GM12874 (cell line): ENCODE results near the gene IMPDH2.

Source experiments
- TF ChIP-seq, protein P1 (sequence below): IDR thresholded peaks from 2 replicates; pipeline ENCODE4 v1.5.1; 2011; ENCODE audit warnings: low read depth, mild to moderate bottlenecking, control low read depth, low read length, moderate library complexity; ENCODE audit not compliant: insufficient read depth

The IMPDH2 gene

DNA sequence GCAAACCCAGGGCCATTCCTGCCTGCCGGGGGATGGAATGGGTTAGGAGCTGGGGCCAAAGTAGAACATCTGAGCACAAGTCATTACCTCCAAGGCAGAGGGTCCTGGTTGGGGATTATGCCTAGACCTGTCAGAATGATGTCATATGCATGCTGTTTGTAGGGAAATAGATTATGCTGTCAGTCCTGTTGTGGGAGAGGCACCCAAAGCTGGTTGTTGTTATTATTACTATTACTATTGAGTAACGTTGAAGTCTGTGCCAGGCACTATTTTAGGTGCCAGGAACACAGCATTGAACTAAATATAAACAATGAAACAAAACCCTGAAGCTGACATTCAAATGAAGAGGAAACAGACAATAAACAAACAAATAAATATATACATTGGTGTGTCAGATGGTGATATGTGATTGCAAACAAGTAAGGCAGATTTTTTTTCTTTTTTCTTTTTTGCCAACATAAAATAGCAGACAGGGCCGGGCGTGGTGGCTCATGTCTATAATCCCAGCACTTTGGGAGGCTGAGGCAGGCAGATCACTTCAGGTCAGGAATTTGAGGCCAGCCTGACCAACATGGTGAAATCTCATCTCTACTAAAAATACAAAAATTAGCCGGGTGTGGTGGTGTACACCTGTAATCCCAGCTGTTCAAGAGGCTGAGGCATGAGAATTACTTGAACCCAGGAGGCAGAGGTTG lies 37.2 kb downstream of the IMPDH2 start:
- TF ChIP-seq, protein P1, sequence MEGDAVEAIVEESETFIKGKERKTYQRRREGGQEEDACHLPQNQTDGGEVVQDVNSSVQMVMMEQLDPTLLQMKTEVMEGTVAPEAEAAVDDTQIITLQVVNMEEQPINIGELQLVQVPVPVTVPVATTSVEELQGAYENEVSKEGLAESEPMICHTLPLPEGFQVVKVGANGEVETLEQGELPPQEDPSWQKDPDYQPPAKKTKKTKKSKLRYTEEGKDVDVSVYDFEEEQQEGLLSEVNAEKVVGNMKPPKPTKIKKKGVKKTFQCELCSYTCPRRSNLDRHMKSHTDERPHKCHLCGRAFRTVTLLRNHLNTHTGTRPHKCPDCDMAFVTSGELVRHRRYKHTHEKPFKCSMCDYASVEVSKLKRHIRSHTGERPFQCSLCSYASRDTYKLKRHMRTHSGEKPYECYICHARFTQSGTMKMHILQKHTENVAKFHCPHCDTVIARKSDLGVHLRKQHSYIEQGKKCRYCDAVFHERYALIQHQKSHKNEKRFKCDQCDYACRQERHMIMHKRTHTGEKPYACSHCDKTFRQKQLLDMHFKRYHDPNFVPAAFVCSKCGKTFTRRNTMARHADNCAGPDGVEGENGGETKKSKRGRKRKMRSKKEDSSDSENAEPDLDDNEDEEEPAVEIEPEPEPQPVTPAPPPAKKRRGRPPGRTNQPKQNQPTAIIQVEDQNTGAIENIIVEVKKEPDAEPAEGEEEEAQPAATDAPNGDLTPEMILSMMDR, result no peak

DNA sequence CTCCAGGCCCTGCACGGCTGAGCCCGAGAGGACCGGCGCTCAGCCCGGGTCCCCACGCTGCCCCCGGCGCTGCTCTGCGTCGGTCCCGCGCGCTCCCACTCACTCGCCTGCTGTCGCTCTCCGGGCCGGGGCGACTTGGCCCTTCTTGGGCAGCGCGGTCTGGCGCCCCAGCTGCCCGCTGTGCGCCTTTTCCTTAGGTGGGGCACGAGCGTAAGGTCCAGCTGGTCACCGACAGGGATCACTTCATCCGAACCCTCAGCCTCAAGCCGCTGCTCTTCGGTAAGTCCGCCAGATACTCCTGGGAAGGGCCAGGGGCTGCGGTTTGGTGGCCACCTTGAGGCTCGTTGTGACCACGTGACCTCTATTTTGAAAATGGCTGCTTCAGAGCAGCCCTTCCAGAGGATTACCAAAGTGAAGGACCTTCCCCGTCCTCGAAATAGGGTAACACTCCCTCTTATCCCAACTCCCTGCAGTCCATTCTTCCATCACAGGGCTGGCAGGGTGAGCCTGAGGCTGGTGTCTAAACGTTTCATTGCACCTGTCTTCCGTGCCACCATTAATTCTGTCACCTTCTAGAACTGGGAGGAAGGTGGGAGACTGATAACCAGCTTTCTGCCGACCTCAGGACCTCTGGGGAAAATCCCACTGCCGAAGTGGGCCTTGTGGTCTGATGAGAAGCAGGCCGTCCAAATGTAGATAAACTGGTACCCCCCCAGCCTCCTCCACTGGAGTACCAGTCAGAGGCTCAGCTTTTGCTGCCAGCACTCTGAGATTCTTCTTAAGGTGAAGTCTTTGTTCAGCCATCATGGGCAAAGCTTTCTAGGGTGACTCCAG lies 38.3 kb downstream of the IMPDH2 start:
- TF ChIP-seq, protein P1, result no peak

DNA sequence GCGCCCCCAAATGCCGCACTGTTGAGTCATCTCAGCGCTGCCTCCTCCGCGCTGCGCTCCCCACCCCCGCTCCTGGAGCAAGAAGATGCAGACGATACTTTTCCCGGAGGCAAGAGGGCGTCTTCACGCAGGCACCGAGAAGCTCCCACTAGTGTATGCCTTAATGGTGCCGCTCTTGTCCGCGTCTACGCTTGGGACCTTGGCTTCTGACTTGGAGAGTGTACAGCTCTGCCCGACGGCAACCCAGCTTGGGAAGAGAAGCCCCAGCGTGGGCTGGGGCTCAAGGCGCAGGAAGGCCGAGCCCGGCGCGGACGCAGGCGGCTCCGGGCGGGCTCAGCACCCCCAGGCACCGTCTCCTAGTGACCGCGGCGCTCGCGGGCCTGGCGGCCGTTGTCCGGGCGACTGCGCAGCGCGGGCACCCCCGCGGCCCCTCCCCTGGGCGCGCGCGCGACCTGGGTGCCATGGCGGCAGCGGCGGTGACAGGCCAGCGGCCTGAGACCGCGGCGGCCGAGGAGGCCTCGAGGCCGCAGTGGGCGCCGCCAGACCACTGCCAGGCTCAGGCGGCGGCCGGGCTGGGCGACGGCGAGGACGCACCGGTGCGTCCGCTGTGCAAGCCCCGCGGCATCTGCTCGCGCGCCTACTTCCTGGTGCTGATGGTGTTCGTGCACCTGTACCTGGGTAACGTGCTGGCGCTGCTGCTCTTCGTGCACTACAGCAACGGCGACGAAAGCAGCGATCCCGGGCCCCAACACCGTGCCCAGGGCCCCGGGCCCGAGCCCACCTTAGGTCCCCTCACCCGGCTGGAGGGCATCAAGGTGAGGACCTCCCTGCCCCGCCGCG lies 39.2 kb downstream of the IMPDH2 start, which contains the start of gene P4HTM:
Gene P4HTM, plus strand, starts transcription at position 446 of the 840 bp plus-strand sequence. Its CDS starts 16 bp downstream, at position 462.
- TF ChIP-seq, protein P1, result peak; percentile 23; the same call in 1 of the 2 replicates

DNA sequence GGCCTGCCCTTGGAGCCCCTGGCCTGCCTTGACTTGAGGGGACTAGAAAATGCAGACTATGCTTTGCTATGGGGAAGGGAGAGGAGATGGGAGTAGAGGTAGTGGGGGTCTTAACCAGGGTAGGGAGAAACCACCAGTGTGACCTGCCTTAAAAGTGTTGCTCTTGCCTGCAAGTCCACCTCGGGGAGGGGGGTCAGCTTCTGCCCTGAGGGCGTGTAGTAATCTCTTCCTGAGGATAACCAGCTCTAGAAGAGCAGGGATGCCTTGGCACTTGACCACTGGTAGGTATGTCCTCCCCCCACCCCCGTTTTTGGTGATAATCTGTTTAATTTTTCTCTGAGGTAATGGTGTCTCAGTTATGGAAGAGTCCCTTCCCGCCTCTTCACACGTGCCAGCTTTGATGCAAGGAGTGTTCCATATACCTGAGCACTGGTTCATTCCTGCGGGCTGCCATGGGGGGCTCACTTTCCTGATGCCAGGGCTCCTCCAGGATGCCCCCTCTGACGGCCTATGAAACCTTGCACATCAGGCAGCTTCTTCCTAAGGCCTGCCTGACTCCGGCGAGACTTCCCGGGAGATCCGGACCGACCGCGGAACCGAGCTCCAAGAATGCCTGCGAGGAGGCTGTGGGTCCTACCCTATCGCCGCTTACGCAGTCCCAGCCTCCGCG lies 39.9 kb downstream of the IMPDH2 start:
- TF ChIP-seq, protein P1, result no peak

DNA sequence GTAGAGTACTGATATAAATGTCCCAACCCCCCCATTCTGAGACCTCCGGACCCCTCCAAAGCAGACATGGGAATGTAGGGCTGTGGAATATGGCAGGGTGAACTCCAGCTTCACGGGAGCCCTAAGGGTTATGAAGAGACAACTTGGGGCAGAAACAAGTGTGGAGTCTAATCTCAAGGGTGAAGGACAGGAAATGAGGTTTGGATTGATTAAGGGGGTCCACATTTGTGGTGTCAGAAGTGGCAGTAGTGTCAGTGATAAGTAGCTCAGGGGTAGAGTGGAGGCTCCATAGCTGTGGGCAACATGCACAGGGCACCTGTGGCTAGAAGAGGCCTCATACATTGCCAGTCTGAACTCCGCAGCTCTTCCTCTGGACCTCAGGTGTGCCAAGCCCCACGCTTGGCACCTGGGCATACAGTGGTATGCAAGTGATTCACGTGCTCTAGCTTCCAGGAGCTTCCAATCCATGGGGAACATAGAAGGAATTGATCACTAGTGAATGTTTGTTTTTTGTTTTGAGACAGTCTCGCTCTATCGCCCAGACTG lies 43.3 kb downstream of the IMPDH2 start:
- TF ChIP-seq, protein P1, result no peak

DNA sequence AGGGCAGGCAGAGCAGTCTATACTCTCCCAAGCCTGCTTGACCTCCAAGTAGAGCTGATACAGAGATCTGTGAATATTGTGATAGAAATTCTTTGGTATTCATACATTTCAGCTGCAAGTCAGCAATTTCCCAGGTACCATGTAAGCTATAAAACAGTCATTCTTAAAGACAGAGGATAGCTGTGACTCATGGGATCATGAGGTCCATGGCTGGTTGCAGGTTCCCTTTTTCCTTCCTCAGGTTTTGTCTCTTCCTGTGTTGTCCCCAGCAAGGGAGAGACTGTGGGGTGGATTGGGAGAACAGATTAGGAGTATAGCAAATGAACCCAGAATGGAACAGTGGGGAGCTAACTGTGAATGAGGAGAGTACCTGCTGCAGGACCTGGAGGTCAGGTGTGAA lies 44.5 kb downstream of the IMPDH2 start:
- TF ChIP-seq, protein P1, result no peak
